ENCODE results near the gene CYFIP1.

Gene CYFIP1

GRCh38 chr15:22942306-22942855, 37.8 kb downstream of the CYFIP1 start:
- TF ChIP-seq TCF12 (IDR thresholded peaks at IDR 0.05; ENCODE audit: low read depth) (no peak), USF1 (IDR thresholded peaks at IDR 0.05) (no peak), FOXM1 (IDR thresholded peaks at IDR 0.05; ENCODE audit: borderline replicate concordance, low read depth) (no peak), YY1 (IDR thresholded peaks at IDR 0.05; ENCODE audit: low read depth) (no peak), TEAD4 (IDR thresholded peaks at IDR 0.05) (no peak), RAD21 (IDR thresholded peaks at IDR 0.05; ENCODE audit: low read depth) (no peak), MAX (IDR thresholded peaks at IDR 0.05) (no peak), EP300 (IDR thresholded peaks at IDR 0.05; ENCODE audit: borderline replicate concordance) (no peak), ZBTB7A (IDR thresholded peaks at IDR 0.05; ENCODE audit: low read depth) (no peak), REST (IDR thresholded peaks at IDR 0.05; ENCODE audit: low read depth) (no peak)

- TF ChIP-seq USF1 (IDR thresholded peaks at IDR 0.05) (no peak), EGR1 (IDR thresholded peaks at IDR 0.05) (no peak), RAD21 (IDR thresholded peaks at IDR 0.05; ENCODE audit: low read depth) (no peak), TEAD4 (IDR thresholded peaks at IDR 0.05) (no peak), TCF12 (IDR thresholded peaks at IDR 0.05; ENCODE audit: low read depth) (no peak), ZBTB7A (IDR thresholded peaks at IDR 0.05; ENCODE audit: low read depth) (no peak), YY1 (IDR thresholded peaks at IDR 0.05; ENCODE audit: low read depth) (no peak), REST (IDR thresholded peaks at IDR 0.05; ENCODE audit: low read depth) (no peak), CEBPB (IDR thresholded peaks at IDR 0.05) (no peak), EP300 (IDR thresholded peaks at IDR 0.05; ENCODE audit: borderline replicate concordance) (no peak), FOXM1 (IDR thresholded peaks at IDR 0.05; ENCODE audit: borderline replicate concordance, low read depth) (no peak), TAF1 (IDR thresholded peaks at IDR 0.05; ENCODE audit: low read depth) (no peak), MAX (IDR thresholded peaks at IDR 0.05) (no peak), NFIC (IDR thresholded peaks at IDR 0.05) (no peak), CREB1 (IDR thresholded peaks at IDR 0.05; ENCODE audit: low read depth) (no peak)
Observed at GRCh38 chr15:22941179-22941578, 39.0 kb downstream of the CYFIP1 start.

- TF ChIP-seq EP300 (IDR thresholded peaks at IDR 0.05; ENCODE audit: borderline replicate concordance): no peak
- TF ChIP-seq REST (IDR thresholded peaks at IDR 0.05; ENCODE audit: low read depth): no peak
- no peak for TF ChIP-seq USF1 (IDR thresholded peaks at IDR 0.05)
- no peak for TF ChIP-seq CREB1 (IDR thresholded peaks at IDR 0.05; ENCODE audit: low read depth)
- TF ChIP-seq TAF1 (IDR thresholded peaks at IDR 0.05; ENCODE audit: low read depth): no peak
- no peak for TF ChIP-seq FOXM1 (IDR thresholded peaks at IDR 0.05; ENCODE audit: borderline replicate concordance, low read depth)
- TF ChIP-seq ZBTB7A (IDR thresholded peaks at IDR 0.05; ENCODE audit: low read depth): no peak
- no peak for TF ChIP-seq EGR1 (IDR thresholded peaks at IDR 0.05)
- no peak for TF ChIP-seq RAD21 (IDR thresholded peaks at IDR 0.05; ENCODE audit: low read depth)
- no peak for TF ChIP-seq TEAD4 (IDR thresholded peaks at IDR 0.05)
- no peak for TF ChIP-seq TCF12 (IDR thresholded peaks at IDR 0.05; ENCODE audit: low read depth)
- no peak for TF ChIP-seq NFIC (IDR thresholded peaks at IDR 0.05)
Observed at GRCh38 chr15:22939652-22940061, 40.5 kb downstream of the CYFIP1 start.

GRCh38 chr15:22939051-22939450, 41.1 kb downstream of the CYFIP1 start:
- no peak for TF ChIP-seq CEBPB (IDR thresholded peaks at IDR 0.05)
- no peak for TF ChIP-seq ZBTB7A (IDR thresholded peaks at IDR 0.05; ENCODE audit: low read depth)
- TF ChIP-seq TCF12 (IDR thresholded peaks at IDR 0.05; ENCODE audit: low read depth): no peak
- no peak for TF ChIP-seq EGR1 (IDR thresholded peaks at IDR 0.05)
- no peak for TF ChIP-seq TEAD4 (IDR thresholded peaks at IDR 0.05)
- TF ChIP-seq FOXM1 (IDR thresholded peaks at IDR 0.05; ENCODE audit: borderline replicate concordance, low read depth): no peak
- TF ChIP-seq TAF1 (IDR thresholded peaks at IDR 0.05; ENCODE audit: low read depth): no peak
- TF ChIP-seq CREB1 (IDR thresholded peaks at IDR 0.05; ENCODE audit: low read depth): no peak
- TF ChIP-seq YY1 (IDR thresholded peaks at IDR 0.05; ENCODE audit: low read depth): no peak
- no peak for TF ChIP-seq EP300 (IDR thresholded peaks at IDR 0.05; ENCODE audit: borderline replicate concordance)
- TF ChIP-seq NFIC (IDR thresholded peaks at IDR 0.05): no peak
- no peak for TF ChIP-seq USF1 (IDR thresholded peaks at IDR 0.05)
- no peak for TF ChIP-seq REST (IDR thresholded peaks at IDR 0.05; ENCODE audit: low read depth)
- TF ChIP-seq MAX (IDR thresholded peaks at IDR 0.05): no peak
- TF ChIP-seq RAD21 (IDR thresholded peaks at IDR 0.05; ENCODE audit: low read depth): no peak
